ENCODE results near the gene SERPINE1. TPM values are rescaled to one million over a fixed set of nuclear protein-coding genes. Genes with fewer than 3 reads are reported as not detected.

SERPINE1 gene
- total RNA-seq, 4 donors from 2014 or later: 6.7 to 22.9 (median 13.0) TPM

DNA sequence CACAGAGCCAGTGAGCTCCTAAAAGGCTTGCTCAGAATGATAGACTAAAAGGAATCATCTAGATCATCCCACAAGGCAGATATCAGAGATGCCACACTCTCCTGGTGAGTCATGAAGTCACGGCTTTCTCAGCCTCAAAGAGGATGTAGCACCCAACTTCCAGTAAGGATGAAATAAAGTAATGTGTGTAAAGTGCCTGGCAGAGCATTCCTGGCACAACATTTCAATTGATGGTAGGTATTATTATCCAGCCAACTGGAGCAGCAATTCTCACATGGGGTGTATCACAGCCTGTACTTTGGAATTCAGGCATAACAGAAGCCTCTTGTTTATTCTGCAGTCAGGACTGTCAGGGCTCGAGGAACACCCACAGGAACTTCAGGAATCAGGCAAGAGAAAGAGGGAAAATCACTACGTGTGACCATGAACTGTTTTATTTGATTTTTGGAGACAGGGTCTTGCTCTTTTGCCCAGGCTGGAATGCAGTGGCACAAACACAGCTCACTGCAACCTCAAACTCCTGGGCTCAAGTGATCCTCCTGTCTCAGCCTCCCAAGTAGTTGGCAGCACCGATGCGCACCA is 58.4 kb downstream of the SERPINE1 start:
- H3K27me3 ChIP-seq: peaks cover 37% of the 10 kb centered on the region
- WGBS: 57% methylated on average over 5 of the region's 5 CpGs

DNA sequence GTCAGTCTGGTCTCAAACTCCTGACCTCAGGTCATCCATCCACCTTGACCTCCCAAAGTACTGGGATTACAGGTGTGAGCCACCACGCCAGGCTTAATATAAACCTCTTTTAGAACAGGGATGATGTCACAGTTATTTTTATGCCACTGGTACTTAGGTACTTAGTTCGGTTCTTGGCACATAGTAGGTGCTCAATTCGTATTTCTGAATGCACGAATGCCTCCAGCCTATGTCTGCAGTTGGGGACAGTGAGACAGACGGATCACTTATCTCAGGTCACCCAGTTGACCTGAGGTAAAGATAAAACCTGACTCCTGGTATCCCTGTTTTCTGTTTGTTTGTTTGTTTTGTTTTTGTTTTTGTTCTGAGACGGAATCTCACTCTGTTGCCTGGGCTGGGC is 59.3 kb downstream of the SERPINE1 start:
- 66% methylated on average over 6 of the region's 6 CpGs for WGBS
- H3K4me1 ChIP-seq: no peaks in the 10 kb centered on the region
- TF ChIP-seq EP300 (IDR thresholded peaks at IDR 0.05): no peak
- H3K4me3 ChIP-seq: no peak overlapping the region
- no peak for DNase-seq (ENCODE audit: low spot score in 2 of 2)
- H3K9me3 ChIP-seq: no peaks in the 10 kb centered on the region
- no peaks in the 10 kb centered on the region for H3K36me3 ChIP-seq
- H3K27me3 ChIP-seq: peaks cover 29% of the 10 kb centered on the region
- H3K27ac ChIP-seq: no peak overlapping the region

More for the DNA sequence above, 58.4 kb downstream of the SERPINE1 start:
- DNase-seq (ENCODE audit: low spot score in 2 of 2): no peak
- no peaks in the 10 kb centered on the region for H3K9me3 ChIP-seq
- H3K36me3 ChIP-seq: no peaks in the 10 kb centered on the region
- no peak overlapping the region for H3K4me3 ChIP-seq
- peaks cover 2% of the 10 kb centered on the region for H3K4me1 ChIP-seq
- no peak overlapping the region for H3K27ac ChIP-seq
- TF ChIP-seq, protein P1, sequence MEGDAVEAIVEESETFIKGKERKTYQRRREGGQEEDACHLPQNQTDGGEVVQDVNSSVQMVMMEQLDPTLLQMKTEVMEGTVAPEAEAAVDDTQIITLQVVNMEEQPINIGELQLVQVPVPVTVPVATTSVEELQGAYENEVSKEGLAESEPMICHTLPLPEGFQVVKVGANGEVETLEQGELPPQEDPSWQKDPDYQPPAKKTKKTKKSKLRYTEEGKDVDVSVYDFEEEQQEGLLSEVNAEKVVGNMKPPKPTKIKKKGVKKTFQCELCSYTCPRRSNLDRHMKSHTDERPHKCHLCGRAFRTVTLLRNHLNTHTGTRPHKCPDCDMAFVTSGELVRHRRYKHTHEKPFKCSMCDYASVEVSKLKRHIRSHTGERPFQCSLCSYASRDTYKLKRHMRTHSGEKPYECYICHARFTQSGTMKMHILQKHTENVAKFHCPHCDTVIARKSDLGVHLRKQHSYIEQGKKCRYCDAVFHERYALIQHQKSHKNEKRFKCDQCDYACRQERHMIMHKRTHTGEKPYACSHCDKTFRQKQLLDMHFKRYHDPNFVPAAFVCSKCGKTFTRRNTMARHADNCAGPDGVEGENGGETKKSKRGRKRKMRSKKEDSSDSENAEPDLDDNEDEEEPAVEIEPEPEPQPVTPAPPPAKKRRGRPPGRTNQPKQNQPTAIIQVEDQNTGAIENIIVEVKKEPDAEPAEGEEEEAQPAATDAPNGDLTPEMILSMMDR (IDR thresholded peaks at IDR 0.05): no peak
- TF ChIP-seq POLR2A (IDR thresholded peaks at IDR 0.05) (no peak), EP300 (IDR thresholded peaks at IDR 0.05) (no peak), POLR2AphosphoS5 (IDR thresholded peaks at IDR 0.05) (no peak)

DNA sequence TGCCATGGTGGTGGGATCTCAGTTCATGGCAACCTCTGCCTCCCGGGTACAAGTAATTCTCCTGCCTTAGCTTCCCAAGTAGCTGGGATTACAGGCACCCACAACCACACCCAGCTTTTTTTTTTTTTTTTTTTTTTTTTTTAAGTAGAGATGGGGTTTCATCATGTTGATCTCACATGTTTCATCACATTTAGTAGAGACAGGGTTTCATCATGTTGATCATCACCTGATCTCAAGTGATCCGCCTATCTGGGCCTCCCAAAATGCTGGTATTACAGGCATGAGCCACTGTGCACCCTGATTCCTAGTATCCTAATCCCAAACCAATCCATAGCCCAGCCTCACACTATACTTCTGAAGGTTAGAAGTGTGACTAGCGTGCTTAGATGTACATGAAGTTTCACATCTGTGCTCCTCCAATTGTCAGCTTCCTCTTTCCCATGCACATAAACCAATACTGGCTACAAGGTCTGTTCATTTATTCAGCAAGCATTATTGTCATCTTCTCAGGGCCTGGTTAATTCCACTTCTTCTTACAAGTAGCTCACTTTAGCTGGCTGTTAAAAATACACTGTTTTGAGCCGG is 60.0 kb downstream of the SERPINE1 start:
- no peak overlapping the region for H3K27ac ChIP-seq
- 86% methylated on average over 4 of the region's 4 CpGs for WGBS
- TF ChIP-seq, protein P1 (IDR thresholded peaks at IDR 0.05): no peak
- no peak for TF ChIP-seq EP300 (IDR thresholded peaks at IDR 0.05)
- no peak for TF ChIP-seq POLR2A (IDR thresholded peaks at IDR 0.05)
- no peak for TF ChIP-seq POLR2AphosphoS5 (IDR thresholded peaks at IDR 0.05)
- no peaks in the 10 kb centered on the region for H3K9me3 ChIP-seq
- H3K27me3 ChIP-seq: peaks cover 21% of the 10 kb centered on the region
- H3K4me3 ChIP-seq: no peak overlapping the region
- DNase-seq (ENCODE audit: low spot score in 2 of 2): no peak
- H3K36me3 ChIP-seq: no peaks in the 10 kb centered on the region
- H3K4me1 ChIP-seq: no peaks in the 10 kb centered on the region

Other genes starting within 250 kb of the SERPINE1 start
- gene UFSP1, start 237.4 kb upstream of the SERPINE1 start, total RNA-seq: 1 to 10 TPM; 1.1 to 2.3 (median 1.7) TPM
- 1 to 10 TPM in 1 of 4 donors, under 1 TPM in 2, not detected in 1; 0.30 to 2.5 (median 0.81) TPM for gene ACHE, start 231.2 kb upstream of the SERPINE1 start, total RNA-seq
- gene MUC3A, start 177.6 kb upstream of the SERPINE1 start, total RNA-seq: not detected
- not detected for gene MUC12, start 157.5 kb upstream of the SERPINE1 start, total RNA-seq
- under 1 TPM; 0.08 to 0.25 (median 0.14) TPM for gene MUC17, start 107.0 kb upstream of the SERPINE1 start, total RNA-seq
- 10 to 100 TPM; 12.1 to 28.9 (median 17.8) TPM for gene TRIM56, start 41.6 kb upstream of the SERPINE1 start, total RNA-seq
- gene AP1S1, start 27.4 kb downstream of the SERPINE1 start, total RNA-seq: 10 to 100 TPM; 28.5 to 66.5 (median 50.0) TPM
- gene VGF, start 38.5 kb downstream of the SERPINE1 start, total RNA-seq: under 1 TPM in 3 of 4 donors, not detected in 1; 0.38 to 0.99 (median 0.59) TPM
- not detected for gene NAT16, start 53.2 kb downstream of the SERPINE1 start, total RNA-seq
- gene MOGAT3, start 73.9 kb downstream of the SERPINE1 start, total RNA-seq: not detected
- gene PLOD3, start 90.5 kb downstream of the SERPINE1 start, total RNA-seq: 10 to 100 TPM; 15.7 to 30.4 (median 22.7) TPM
- gene ZNHIT1, start 91.1 kb downstream of the SERPINE1 start, total RNA-seq: 10 to 100 TPM; 43.8 to 73.4 (median 66.9) TPM
- gene CLDN15, start 110.7 kb downstream of the SERPINE1 start, total RNA-seq: 10 to 100 TPM in 3 of 4 donors, 1 to 10 TPM in 1; 6.7 to 19.8 (median 12.5) TPM
- 100 to 1,000 TPM; 118 to 223 (median 198) TPM for gene FIS1, start 118.0 kb downstream of the SERPINE1 start, total RNA-seq
- 10 to 100 TPM in 3 of 4 donors, 1 to 10 TPM in 1; 6.8 to 15.3 (median 11.7) TPM for gene IFT22, start 194.7 kb downstream of the SERPINE1 start, total RNA-seq
- gene COL26A1, start 235.8 kb downstream of the SERPINE1 start, total RNA-seq: 1 to 10 TPM in 1 of 4 donors, not detected in 3; 1.1 TPM

Measured in suprapubic skin (tissue), 4 donors.